Activated CD4-positive, alpha-beta T cell treated with anti-CD3 and anti-CD28 coated beads for 4 hours (primary cell): Measurements from ENCODE around the gene FAM47A.

Source experiments
- DNase-seq, 2 donors: peaks; one replicate each; pipeline ENCODE4 v3.0.0-alpha.2; 2020

FAM47A gene

GRCh38 chrX:34132028-34132427 is at the start of gene FAM47A:
Gene FAM47A (minus strand): TSS chrX:34132314. CDS start chrX:34132278, 36 bp downstream.
- DNase-seq = no peak

- DNase-seq = no peak
Observed at GRCh38 chrX:34147345-34147744, 15.2 kb upstream of the FAM47A start.

- no peak for DNase-seq
Observed at GRCh38 chrX:34146906-34147305, 14.8 kb upstream of the FAM47A start.

- no peak for DNase-seq
Observed at GRCh38 chrX:34144246-34144645, 12.1 kb upstream of the FAM47A start.

- no peak for DNase-seq
Observed at GRCh38 chrX:34140816-34141215, 8.7 kb upstream of the FAM47A start.

GRCh38 chrX:34130980-34131744 is 952 bp downstream of the FAM47A start:
- DNase-seq = no peak

GRCh38 chrX:34130501-34130900 is 1.6 kb downstream of the FAM47A start:
- no peak for DNase-seq

- no peak for DNase-seq
Observed at GRCh38 chrX:34126011-34126410, 6.1 kb downstream of the FAM47A start.

GRCh38 chrX:34119122-34119521 is 13.0 kb downstream of the FAM47A start:
- DNase-seq = no peak

- DNase-seq = no peak
Observed at GRCh38 chrX:34112459-34112858, 19.7 kb downstream of the FAM47A start.
